22Rv1 (cell line): ENCODE results near the gene GRM7.

Source experiments
- ZFX ChIP-seq: fragments of 450-650 bp; IDR thresholded peaks from 2 replicates; pipeline ENCODE4 v1.6.1; 2017; ENCODE audit warnings: antibody characterized with exemption, borderline replicate concordance
- TF ChIP-seq, protein P1 (sequence below): fragments of 450-650 bp; IDR thresholded peaks from 2 replicates; pipeline ENCODE4 v1.5.1; 2017; ENCODE audit warnings: mild to moderate bottlenecking

DNA sequence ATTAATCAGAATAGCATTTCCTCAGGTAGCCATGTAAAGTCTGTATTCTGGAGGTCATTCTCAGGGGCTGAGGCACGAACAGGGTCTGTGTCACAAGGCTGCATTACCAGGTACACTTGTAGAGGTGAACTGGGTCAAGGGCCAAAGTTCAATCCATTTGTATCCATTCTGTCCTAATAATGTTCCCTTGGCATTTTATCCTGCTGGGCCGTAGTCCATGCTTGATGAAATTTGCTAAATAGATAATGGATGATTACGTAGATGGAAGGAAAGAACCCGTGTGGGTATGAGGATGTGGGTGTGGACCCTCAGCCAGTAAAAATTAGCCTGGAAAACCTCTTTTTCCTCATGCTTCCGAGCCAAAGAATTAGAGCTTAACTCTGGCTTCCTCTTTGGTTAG is 785.9 kb downstream of the GRM7 start:
- TF ChIP-seq, protein P1, sequence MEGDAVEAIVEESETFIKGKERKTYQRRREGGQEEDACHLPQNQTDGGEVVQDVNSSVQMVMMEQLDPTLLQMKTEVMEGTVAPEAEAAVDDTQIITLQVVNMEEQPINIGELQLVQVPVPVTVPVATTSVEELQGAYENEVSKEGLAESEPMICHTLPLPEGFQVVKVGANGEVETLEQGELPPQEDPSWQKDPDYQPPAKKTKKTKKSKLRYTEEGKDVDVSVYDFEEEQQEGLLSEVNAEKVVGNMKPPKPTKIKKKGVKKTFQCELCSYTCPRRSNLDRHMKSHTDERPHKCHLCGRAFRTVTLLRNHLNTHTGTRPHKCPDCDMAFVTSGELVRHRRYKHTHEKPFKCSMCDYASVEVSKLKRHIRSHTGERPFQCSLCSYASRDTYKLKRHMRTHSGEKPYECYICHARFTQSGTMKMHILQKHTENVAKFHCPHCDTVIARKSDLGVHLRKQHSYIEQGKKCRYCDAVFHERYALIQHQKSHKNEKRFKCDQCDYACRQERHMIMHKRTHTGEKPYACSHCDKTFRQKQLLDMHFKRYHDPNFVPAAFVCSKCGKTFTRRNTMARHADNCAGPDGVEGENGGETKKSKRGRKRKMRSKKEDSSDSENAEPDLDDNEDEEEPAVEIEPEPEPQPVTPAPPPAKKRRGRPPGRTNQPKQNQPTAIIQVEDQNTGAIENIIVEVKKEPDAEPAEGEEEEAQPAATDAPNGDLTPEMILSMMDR: no peak
- no peak for TF ChIP-seq ZFX
